IMR-90 (cell line): Measurements from ENCODE around the gene PRCD. TPM values are rescaled to one million over a fixed set of nuclear protein-coding genes. Genes with fewer than 3 reads are reported as not detected.

Source experiments
- ATAC-seq: fragments of 200-7000 bp; cut with Tn5 transposase; 2 replicates; pipeline ENCODE4 v1.9.1; 2020; ENCODE audit warnings: low read depth, mild to moderate bottlenecking, moderate library complexity
- BruUV-seq: library from RNA; stranded (reverse); fragments of 400-500 nt; replicated peaks from 2 replicates; lab custom pipeline; 2021; lab: Mats Ljungman, UMichigan
- CTCF ChIA-PET: fragments of 300-600 bp; formaldehyde crosslinking; extraction: SDS; loops from one replicate; lab custom pipeline; 2021; ENCODE audit warnings: antibody characterized with exemption; lab: Yijun Ruan, JAX
- POLR2A ChIA-PET: fragments of 300-600 bp; sonication (Branson Sonifier 250); formaldehyde crosslinking; loops from one replicate; lab custom pipeline; 2022; ENCODE audit warnings: antibody characterized with exemption; ENCODE audit not compliant: unreplicated experiment; lab: Charles Lee
- DNase-seq: peaks from one replicate; pipeline ENCODE4 v3.0.0; 2013
- H2AFZ ChIP-seq: replicated peaks from 2 replicates; pipeline ENCODE3; 2013; ENCODE audit warnings: low read length, mild to moderate bottlenecking; ENCODE audit not compliant: poor library complexity
- H2AK5ac ChIP-seq: 2 replicates; pipeline ENCODE4 v1.6.1; 2013; ENCODE audit warnings: low read depth, low read length, inconsistent platforms
- H2AK9ac ChIP-seq: replicated peaks from 2 replicates; pipeline ENCODE3; 2013; ENCODE audit warnings: mild to moderate bottlenecking, low read depth, low read length, moderate library complexity; ENCODE audit not compliant: poor library complexity
- H2BK120ac ChIP-seq: 2 replicates; pipeline ENCODE4 v1.6.1; 2013; ENCODE audit warnings: low read depth, low read length, inconsistent platforms
- H2BK15ac ChIP-seq: 3 replicates; pipeline ENCODE4 v1.6.1; 2013; ENCODE audit warnings: low read depth, low read length, inconsistent platforms
- H2BK20ac ChIP-seq: 2 replicates; pipeline ENCODE4 v1.6.1; 2013; ENCODE audit warnings: low read depth, mild to moderate bottlenecking, inconsistent platforms, low read length, moderate library complexity
- H2BK5ac ChIP-seq: 2 replicates; pipeline ENCODE4 v1.6.1; 2013; ENCODE audit warnings: mild to moderate bottlenecking, low read depth, low read length, inconsistent platforms; ENCODE audit not compliant: poor library complexity, severe bottlenecking
- H3K14ac ChIP-seq: replicated peaks from 2 replicates; pipeline ENCODE4 v1.6.1; 2013; ENCODE audit warnings: low read depth, low read length, inconsistent platforms
- H3K18ac ChIP-seq: 2 replicates; pipeline ENCODE4 v1.6.1; 2013; ENCODE audit warnings: low read depth, low read length, control low read depth
- H3K23ac ChIP-seq: 2 replicates; pipeline ENCODE4 v1.6.1; 2013; ENCODE audit warnings: low read depth, low read length, inconsistent platforms
- H3K27ac ChIP-seq: 2 replicates; pipeline ENCODE4 v1.5.1; 2013; ENCODE audit warnings: mild to moderate bottlenecking, control low read depth, low read length; ENCODE audit not compliant: insufficient read depth
- H3K27me3 ChIP-seq: 2 replicates; pipeline ENCODE4 v1.6.1; 2013; ENCODE audit warnings: low read length; ENCODE audit not compliant: control insufficient read depth, insufficient read depth
- H3K36me3 ChIP-seq: 2 replicates; pipeline ENCODE4 v1.6.1; 2013; ENCODE audit warnings: low read length, mixed read lengths; ENCODE audit not compliant: control insufficient read depth, insufficient read depth
- H3K4ac ChIP-seq: 2 replicates; pipeline ENCODE4 v1.6.1; 2013; ENCODE audit warnings: low read depth, low read length, inconsistent platforms
- H3K4me1 ChIP-seq: 2 replicates; pipeline ENCODE4 v1.6.1; 2013; ENCODE audit warnings: low read length, mixed read lengths; ENCODE audit not compliant: control insufficient read depth, insufficient read depth
- H3K4me2 ChIP-seq: 2 replicates; pipeline ENCODE4 v1.6.1; 2013; ENCODE audit warnings: low read depth, mild to moderate bottlenecking, control low read depth, low read length, moderate library complexity
- H3K4me3 ChIP-seq: 2 replicates; pipeline ENCODE4 v1.5.1; 2013; ENCODE audit warnings: low read depth, mild to moderate bottlenecking, control low read depth, low read length, moderate library complexity; ENCODE audit not compliant: insufficient read depth
- H3K56ac ChIP-seq: 2 replicates; pipeline ENCODE4 v1.6.1; 2013; ENCODE audit warnings: low read length, inconsistent platforms; ENCODE audit not compliant: insufficient read depth; ENCODE audit errors: extremely low read depth
- H3K79me1 ChIP-seq, 2 experiments: 2 replicates each; pipeline ENCODE4 v1.6.1; 2013; ENCODE audit warnings: low read length in 2 of 2, inconsistent platforms in 1 of 2, low read depth in 1 of 2
- H3K9ac ChIP-seq: 2 replicates; pipeline ENCODE4 v1.6.1; 2013; ENCODE audit warnings: low read depth, low read length, control low read depth
- H3K9me1 ChIP-seq: 2 replicates; pipeline ENCODE4 v1.6.1; 2013; ENCODE audit warnings: low read length, inconsistent platforms; ENCODE audit not compliant: insufficient read depth
- H3K9me3 ChIP-seq: 2 replicates; pipeline ENCODE4 v1.6.1; 2013; ENCODE audit warnings: low read length; ENCODE audit not compliant: control insufficient read depth, insufficient read depth
- H4K20me1 ChIP-seq: 2 replicates; pipeline ENCODE4 v1.6.1; 2013; ENCODE audit warnings: low read length, inconsistent platforms; ENCODE audit not compliant: insufficient read depth
- H4K5ac ChIP-seq: 2 replicates; pipeline ENCODE4 v1.6.1; 2013; ENCODE audit warnings: mild to moderate bottlenecking, low read depth, low read length, control low read depth
- H4K8ac ChIP-seq, 2 experiments: 2 replicates each; pipeline ENCODE4 v1.6.1; 2013; ENCODE audit warnings: low read depth in 2 of 2, low read length in 2 of 2, control low read depth in 1 of 2, inconsistent platforms in 1 of 2
- H4K91ac ChIP-seq: 2 replicates; pipeline ENCODE4 v1.6.1; 2013; ENCODE audit warnings: low read depth, low read length, inconsistent platforms; ENCODE audit not compliant: insufficient read depth
- BHLHE40 ChIP-seq: fragments of 150-350 bp; IDR thresholded peaks from 2 replicates; pipeline ENCODE4 v1.6.1; 2016; ENCODE audit warnings: mild to moderate bottlenecking, low read depth, low read length
- CEBPB ChIP-seq: IDR thresholded peaks from 2 replicates; pipeline ENCODE4 v1.6.1; 2012; ENCODE audit warnings: low read depth, low read length, improper control_type of control experiment
- CHD1 ChIP-seq: IDR thresholded peaks from 2 replicates; pipeline ENCODE4 v1.6.1; 2012; ENCODE audit warnings: low read depth, low read length, improper control_type of control experiment
- CTCF ChIP-seq: conservative IDR thresholded peaks from 2 replicates; pipeline ENCODE4 v1.5.1; 2012; ENCODE audit warnings: mild to moderate bottlenecking, low read depth, low read length, improper control_type of control experiment
- ELK1 ChIP-seq: fragments of 150-350 bp; IDR thresholded peaks from 2 replicates; pipeline ENCODE4 v1.6.1; 2016; ENCODE audit warnings: low read depth, mild to moderate bottlenecking, low read length, moderate library complexity, borderline replicate concordance
- FOS ChIP-seq: fragments of 150-350 bp; IDR thresholded peaks from 2 replicates; pipeline ENCODE4 v1.6.1; 2016; ENCODE audit warnings: low read depth, low read length
- MAFK ChIP-seq: IDR thresholded peaks from 2 replicates; pipeline ENCODE4 v1.6.1; 2012; ENCODE audit warnings: low read depth, low read length, improper control_type of control experiment
- MAZ ChIP-seq: IDR thresholded peaks from 2 replicates; pipeline ENCODE4 v1.6.1; 2012; ENCODE audit warnings: low read depth, mild to moderate bottlenecking, low read length, improper control_type of control experiment, moderate library complexity, borderline replicate concordance
- MXI1 ChIP-seq: IDR thresholded peaks from 2 replicates; pipeline ENCODE4 v1.6.1; 2012; ENCODE audit warnings: low read depth, mild to moderate bottlenecking, low read length, moderate library complexity, borderline replicate concordance
- NFE2L2 ChIP-seq: fragments of 150-350 bp; IDR thresholded peaks from 2 replicates; pipeline ENCODE4 v1.6.1; 2016; ENCODE audit warnings: low read depth, mild to moderate bottlenecking, low read length
- POLR2A ChIP-seq: IDR thresholded peaks from 2 replicates; pipeline ENCODE4 v1.6.1; 2012; ENCODE audit warnings: mild to moderate bottlenecking, low read depth, low read length
- RAD21 ChIP-seq: IDR thresholded peaks from 2 replicates; pipeline ENCODE4 v1.6.1; 2012; ENCODE audit warnings: low read length, improper control_type of control experiment
- RCOR1 ChIP-seq: IDR thresholded peaks from 2 replicates; pipeline ENCODE4 v1.6.1; 2012; ENCODE audit warnings: mild to moderate bottlenecking, low read length, improper control_type of control experiment; ENCODE audit not compliant: insufficient replicate concordance
- RFX5 ChIP-seq: IDR thresholded peaks from 2 replicates; pipeline ENCODE4 v1.8.0; 2012; ENCODE audit warnings: low read depth, mild to moderate bottlenecking, low read length, moderate library complexity
- SMC3 ChIP-seq: fragments of 150-350 bp; IDR thresholded peaks from 2 replicates; pipeline ENCODE4 v1.6.1; 2016; ENCODE audit warnings: low read depth, mild to moderate bottlenecking, antibody characterized with exemption, low read length, moderate library complexity
- USF2 ChIP-seq: fragments of 150-350 bp; IDR thresholded peaks from 2 replicates; pipeline ENCODE4 v1.6.1; 2017; ENCODE audit warnings: mild to moderate bottlenecking, antibody characterized with exemption, low read length, low read depth
- WGBS, 2 experiments: methylation state at CpG; one replicate each; pipeline versions ENCODE4 v1.1.5 to v1.1.7; 2013; ENCODE audit warnings: missing lambda C conversion rate in 2 of 2; ENCODE audit not compliant: insufficient read length in 1 of 2; ENCODE audit errors: extremely low coverage in 2 of 2; 5-methylcytosine and 5-hydroxymethylcytosine counted together
- dilution Hi-C: fragments of 300-500 bp; cut with HindIII; formaldehyde crosslinking; loops from one replicate; pipeline ENCODE4 v1.14.3; 2018; ENCODE audit warnings: low sequenced_read_pairs; ENCODE audit not compliant: unreplicated experiment
- in situ Hi-C: fragments of 300-500 bp; cut with MboI; formaldehyde crosslinking; loops from 3 replicates; pipeline ENCODE4 v1.14.3; 2019; ENCODE audit warnings: low sequenced_read_pairs, inconsistent platforms, mixed read lengths
- intact Hi-C: fragments of 100-400 bp; cut with micrococcal nuclease; formaldehyde crosslinking; loops from 2 replicates; pipeline ENCODE4 v1.10.0; 2022
- polyA plus RNA-seq, 3 experiments: library from polyadenylated mRNA; depleted of rRNA; stranded (reverse); fragments of >200 nt; gene quantifications; 2 replicates each; pipeline ENCODE4 v1.2.3, GENCODE V29; 2012; ENCODE audit warnings: low replicate concordance in 1 of 3
- total RNA-seq: library from RNA; depleted of rRNA; stranded (reverse); fragments of >200 nt; gene quantifications from 2 replicates; pipeline ENCODE4 v1.2.3, GENCODE V29; 2012

Gene PRCD
- total and polyA plus RNA-seq, 2 of the 4 experiments (the other 2 are of a cell fraction) = 0.32 TPM; not detected in 1

GRCh38 chr17:76573096-76573495, 33.3 kb downstream of the PRCD start:
- Histone ChIP-seq H3K9me1 (peaks cover 3% of the 10 kb centered on the region; the same call in 1 of the 2 replicates), H2AK9ac (no peak overlapping the region), H3K9me3 (peaks cover 6% of the 10 kb centered on the region), H2AFZ (no peak overlapping the region), H3K4me2 (no peak overlapping the region), H2BK5ac (no peak overlapping the region), H3K27me3 (no peaks in the 10 kb centered on the region), H3K4me3 (no peak overlapping the region), H3K23ac (no peak overlapping the region), H3K14ac (no peak overlapping the region), H2BK20ac (no peak overlapping the region), H3K36me3 (no peaks in the 10 kb centered on the region), H3K56ac (no peak overlapping the region), H2AK5ac (no peak overlapping the region), H2BK120ac (no peak overlapping the region), H3K79me1 (no peaks in the 10 kb centered on the region), H2BK15ac (no peak overlapping the region), H4K5ac (no peak overlapping the region), H3K4me1 (no peaks in the 10 kb centered on the region), H3K9ac (no peak overlapping the region), H4K20me1 (peaks cover 3% of the 10 kb centered on the region; the same call in 1 of the 2 replicates), H3K4ac (no peak overlapping the region), H4K91ac (no peak overlapping the region), H3K27ac (no peak overlapping the region), H4K8ac (no peak overlapping the region), H3K18ac (no peak overlapping the region)
- in situ Hi-C loops = no loop called here
- CTCF ChIA-PET = no interaction called here
- TF ChIP-seq ELK1 (no peak), RAD21 (no peak), MXI1 (no peak), RCOR1 (no peak), CEBPB (no peak), NFE2L2 (no peak), MAZ (no peak), CTCF (no peak), CHD1 (no peak), USF2 (no peak), RFX5 (no peak), FOS (no peak), MAFK (no peak), SMC3 (no peak), POLR2A (no peak), BHLHE40 (no peak)
- WGBS, 2 experiments = 90% methylated on average over 2 of the region's 10 CpGs; no CpG with 5 or more reads in 1 of the 2 experiments
- no TSS peak for BruUV-seq
- ATAC-seq = no peak
- dilution Hi-C loops = no loop called here
- intact Hi-C loops = no loop called here
- POLR2A ChIA-PET = no interaction called here
- DNase-seq = no peak
